DOHH2 (cell line): Measurements from ENCODE around the gene DCX.

Experiments
- H3F3A ChIP-seq: fragments of 200-600 bp; sonication (generic), shearing (Covaris generic); 2 replicates; pipeline ENCODE4 v1.6.0; 2016; ENCODE audit warnings: antibody characterized with exemption, mild to moderate bottlenecking; ENCODE audit not compliant: control insufficient read depth, insufficient read depth
- H3K27ac ChIP-seq: fragments of 200-600 bp; sonication (generic); 2 replicates; pipeline ENCODE4 v1.5.1; 2014; ENCODE audit warnings: low read depth, mild to moderate bottlenecking, low read length, moderate library complexity
- H3K27me3 ChIP-seq: fragments of 200-600 bp; sonication (generic); 2 replicates; pipeline ENCODE4 v1.6.1; 2014; ENCODE audit warnings: mild to moderate bottlenecking, low read length, mixed read lengths; ENCODE audit not compliant: control insufficient read depth
- H3K36me3 ChIP-seq: fragments of 200-600 bp; sonication (generic); 2 replicates; pipeline ENCODE4 v1.6.1; 2014; ENCODE audit warnings: mild to moderate bottlenecking, low read length, moderate library complexity, mixed read lengths; ENCODE audit not compliant: control insufficient read depth
- H3K4me1 ChIP-seq: fragments of 200-600 bp; sonication (generic); 2 replicates; pipeline ENCODE4 v1.6.1; 2014; ENCODE audit warnings: mild to moderate bottlenecking, low read length, mixed read lengths; ENCODE audit not compliant: control insufficient read depth
- H3K4me2 ChIP-seq: fragments of 200-600 bp; sonication (generic); 2 replicates; pipeline ENCODE4 v1.6.0; 2014; ENCODE audit warnings: mild to moderate bottlenecking, low read length, moderate library complexity
- H3K4me3 ChIP-seq: fragments of 200-600 bp; sonication (generic); 2 replicates; pipeline ENCODE4 v1.5.1; 2014; ENCODE audit warnings: mild to moderate bottlenecking, low read length, mixed read lengths
- H3K79me2 ChIP-seq: fragments of 200-600 bp; sonication (generic); 2 replicates; pipeline ENCODE4 v1.6.1; 2014; ENCODE audit warnings: mild to moderate bottlenecking, low read length, mixed read lengths; ENCODE audit not compliant: control insufficient read depth
- H3K9me2 ChIP-seq: fragments of 200-600 bp; sonication (generic); replicated peaks from 2 replicates; pipeline ENCODE4 v1.6.1; 2014; ENCODE audit warnings: mild to moderate bottlenecking, low read length, mixed read lengths; ENCODE audit not compliant: control insufficient read depth
- H3K9me3 ChIP-seq: fragments of 200-600 bp; sonication (generic); 2 replicates; pipeline ENCODE4 v1.6.1; 2014; ENCODE audit warnings: antibody characterized with exemption, low read length, mixed read lengths; ENCODE audit not compliant: control insufficient read depth, insufficient read depth
- H4K20me1 ChIP-seq: fragments of 200-600 bp; sonication (generic); 2 replicates; pipeline ENCODE4 v1.6.0; 2014; ENCODE audit warnings: low read depth, mild to moderate bottlenecking, antibody characterized with exemption, low read length, moderate library complexity; ENCODE audit not compliant: control insufficient read depth, insufficient read depth
- EZH2phosphoT487 ChIP-seq: fragments of 200-600 bp; sonication (generic); IDR thresholded peaks from 2 replicates; pipeline ENCODE4 v1.6.1; 2017; ENCODE audit warnings: borderline replicate concordance, mild to moderate bottlenecking, antibody characterized with exemption, low read length, moderate library complexity, mixed read lengths
- TF ChIP-seq, protein P1 (sequence below): fragments of 200-600 bp; sonication (generic); IDR thresholded peaks from one replicate; pipeline ENCODE4 v1.5.1; 2014; ENCODE audit warnings: antibody characterized with exemption, mild to moderate bottlenecking, low read depth, low read length; ENCODE audit not compliant: poor library complexity, severe bottlenecking

Gene DCX

DNA sequence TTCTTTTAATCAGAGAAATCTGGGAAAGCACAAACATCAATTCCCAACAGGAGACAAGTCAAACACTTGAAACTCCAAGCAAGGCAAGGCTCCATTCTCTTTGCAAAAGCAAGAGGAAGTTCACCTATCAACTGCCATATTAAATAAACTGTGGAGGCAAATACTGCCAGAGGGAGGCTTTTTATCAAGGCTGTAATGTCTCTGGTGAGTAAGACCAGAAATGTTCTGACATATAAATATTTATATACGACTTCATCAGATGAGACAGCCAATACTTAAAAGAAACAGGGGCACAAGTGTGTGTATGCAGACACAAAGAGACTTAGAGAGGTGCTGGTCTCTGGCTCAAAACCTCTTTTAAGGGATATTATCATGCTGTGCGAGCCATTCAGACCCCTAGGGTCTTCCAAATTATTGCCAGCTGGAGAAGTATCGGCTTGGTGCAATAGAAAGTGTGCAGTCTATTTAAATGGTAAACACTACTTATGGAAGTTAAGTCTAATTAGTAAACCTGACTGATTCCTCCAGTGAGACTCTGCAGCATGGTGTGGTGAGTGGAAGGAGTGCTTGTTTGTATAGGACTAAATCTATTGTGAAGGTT lies 24.4 kb downstream of the DCX start:
- no peaks in the 10 kb centered on the region for H3K9me3 ChIP-seq

DNA sequence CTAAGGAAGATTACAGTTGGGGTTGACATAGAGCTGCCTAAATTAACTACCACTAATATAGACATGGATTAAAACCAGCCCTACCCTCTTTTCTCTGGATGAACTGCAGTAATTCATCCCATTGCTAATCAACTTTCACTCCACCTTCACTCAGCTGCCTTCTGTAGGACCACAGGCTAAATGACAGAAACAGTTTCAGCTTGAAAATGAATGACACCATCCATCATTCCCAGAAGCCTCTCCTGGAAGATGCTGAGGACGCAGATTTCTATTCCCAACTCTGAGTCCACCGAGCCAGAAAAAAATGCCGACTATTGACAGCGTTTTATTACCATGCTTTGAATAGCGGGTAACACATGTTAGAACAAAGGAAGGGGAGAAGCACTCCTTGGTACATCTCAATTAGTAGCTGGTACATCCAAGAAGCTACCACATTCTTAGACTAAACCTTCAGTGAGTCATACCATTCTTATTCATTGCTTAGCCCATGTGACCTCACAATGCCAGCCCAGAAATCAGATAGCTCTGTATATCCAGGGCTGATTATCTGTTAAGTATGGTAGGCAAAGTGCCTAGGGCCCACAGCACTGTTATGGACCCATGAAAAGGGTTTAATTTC lies 25.3 kb downstream of the DCX start:
- no peak overlapping the region for H3K4me2 ChIP-seq
- H3K79me2 ChIP-seq = no peaks in the 10 kb centered on the region
- no peak overlapping the region for H3K27ac ChIP-seq
- H3K9me2 ChIP-seq = no peaks in the 10 kb centered on the region
- no peak for TF ChIP-seq EZH2phosphoT487
- TF ChIP-seq, protein P1, sequence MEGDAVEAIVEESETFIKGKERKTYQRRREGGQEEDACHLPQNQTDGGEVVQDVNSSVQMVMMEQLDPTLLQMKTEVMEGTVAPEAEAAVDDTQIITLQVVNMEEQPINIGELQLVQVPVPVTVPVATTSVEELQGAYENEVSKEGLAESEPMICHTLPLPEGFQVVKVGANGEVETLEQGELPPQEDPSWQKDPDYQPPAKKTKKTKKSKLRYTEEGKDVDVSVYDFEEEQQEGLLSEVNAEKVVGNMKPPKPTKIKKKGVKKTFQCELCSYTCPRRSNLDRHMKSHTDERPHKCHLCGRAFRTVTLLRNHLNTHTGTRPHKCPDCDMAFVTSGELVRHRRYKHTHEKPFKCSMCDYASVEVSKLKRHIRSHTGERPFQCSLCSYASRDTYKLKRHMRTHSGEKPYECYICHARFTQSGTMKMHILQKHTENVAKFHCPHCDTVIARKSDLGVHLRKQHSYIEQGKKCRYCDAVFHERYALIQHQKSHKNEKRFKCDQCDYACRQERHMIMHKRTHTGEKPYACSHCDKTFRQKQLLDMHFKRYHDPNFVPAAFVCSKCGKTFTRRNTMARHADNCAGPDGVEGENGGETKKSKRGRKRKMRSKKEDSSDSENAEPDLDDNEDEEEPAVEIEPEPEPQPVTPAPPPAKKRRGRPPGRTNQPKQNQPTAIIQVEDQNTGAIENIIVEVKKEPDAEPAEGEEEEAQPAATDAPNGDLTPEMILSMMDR = no peak
- H4K20me1 ChIP-seq = no peaks in the 10 kb centered on the region
- H3K36me3 ChIP-seq = no peaks in the 10 kb centered on the region
- no peaks in the 10 kb centered on the region for H3F3A ChIP-seq
- H3K4me3 ChIP-seq = no peak overlapping the region
- H3K9me3 ChIP-seq = no peaks in the 10 kb centered on the region
- H3K27me3 ChIP-seq = no peaks in the 10 kb centered on the region
- no peaks in the 10 kb centered on the region for H3K4me1 ChIP-seq

More for the DNA sequence above, 24.4 kb downstream of the DCX start:
- no peaks in the 10 kb centered on the region for H3K4me1 ChIP-seq
- no peaks in the 10 kb centered on the region for H3K36me3 ChIP-seq
- no peak overlapping the region for H3K4me3 ChIP-seq
- H3K27me3 ChIP-seq = no peaks in the 10 kb centered on the region
- H3K4me2 ChIP-seq = no peak overlapping the region
- no peak overlapping the region for H3K27ac ChIP-seq
- no peaks in the 10 kb centered on the region for H4K20me1 ChIP-seq
- TF ChIP-seq, protein P1 = no peak
- TF ChIP-seq EZH2phosphoT487 = no peak
- no peaks in the 10 kb centered on the region for H3K9me2 ChIP-seq
- H3F3A ChIP-seq = no peaks in the 10 kb centered on the region
- no peaks in the 10 kb centered on the region for H3K79me2 ChIP-seq

DNA sequence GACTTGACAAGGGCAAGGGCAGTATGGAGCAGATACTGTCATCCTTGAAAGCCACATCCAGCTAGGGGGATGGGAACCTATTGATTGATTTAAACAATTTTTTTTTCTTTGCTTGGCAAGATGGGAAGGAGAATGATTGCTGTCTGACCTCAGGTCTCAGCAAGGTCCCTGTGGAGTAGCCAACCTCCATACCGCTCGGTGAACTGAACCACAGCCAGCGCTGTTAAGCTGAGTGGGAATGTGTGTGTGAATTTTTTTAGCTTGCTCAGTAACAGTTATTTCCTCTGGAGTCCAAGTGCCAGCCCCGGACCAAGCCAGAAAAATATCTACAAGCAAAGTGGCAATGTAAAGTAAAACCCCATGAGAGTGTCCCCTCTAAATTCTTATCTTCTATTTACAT lies 25.9 kb downstream of the DCX start:
- Histone ChIP-seq H3K9me2 (no peaks in the 10 kb centered on the region), H3F3A (no peaks in the 10 kb centered on the region), H3K4me2 (no peak overlapping the region), H3K27ac (no peak overlapping the region), H3K4me3 (no peak overlapping the region), H3K27me3 (no peaks in the 10 kb centered on the region), H3K36me3 (no peaks in the 10 kb centered on the region), H3K9me3 (no peaks in the 10 kb centered on the region), H3K79me2 (no peaks in the 10 kb centered on the region), H3K4me1 (no peaks in the 10 kb centered on the region), H4K20me1 (no peaks in the 10 kb centered on the region)
- TF ChIP-seq EZH2phosphoT487 = no peak
- TF ChIP-seq, protein P1 = no peak
